ENCODE results near the gene ZNF491.
A peak's percentile ranks its signal among the peaks of the same experiment; 100 is the strongest.

Gene ZNF491

DNA sequence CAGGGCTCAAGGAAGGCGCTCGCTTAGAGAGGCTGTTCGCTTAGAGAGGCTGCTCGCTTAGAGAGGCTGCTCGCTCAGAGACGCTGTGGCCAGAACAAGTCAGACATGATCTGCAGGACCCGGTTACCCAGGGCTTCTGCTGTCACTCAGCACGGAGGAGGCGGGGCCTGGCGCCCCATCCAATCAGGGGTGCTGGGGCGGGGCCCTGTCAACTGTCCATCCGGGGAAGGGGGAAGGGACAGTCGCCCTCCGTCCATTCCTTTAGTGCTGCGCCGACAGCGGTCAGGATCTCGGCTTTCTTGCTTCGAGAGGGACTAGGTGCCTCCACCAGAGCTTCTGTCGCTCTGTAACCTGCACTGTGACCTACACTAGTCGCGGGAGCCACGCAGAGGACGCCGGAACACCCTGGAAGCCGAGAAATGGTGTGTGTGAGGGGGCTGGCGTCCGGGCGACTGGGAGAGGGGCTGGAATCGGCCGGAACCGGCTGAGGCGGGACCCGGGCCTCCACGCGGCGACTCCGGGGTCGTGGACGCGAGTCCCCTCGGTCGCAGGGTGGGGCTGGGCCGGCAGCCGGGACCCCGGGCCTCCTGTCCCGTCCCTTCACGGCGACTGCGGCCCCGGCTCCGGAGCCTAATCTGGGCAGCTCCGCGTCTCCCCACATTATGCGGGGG lies 15.8 kb downstream of the ZNF491 start, which contains the start of gene ZNF440 (continued):
- TF ChIP-seq YY2 (tag by site-specific recombination; IDR thresholded peaks at IDR 0.05), result no peak
- TF ChIP-seq ZNF132 (tag by site-specific recombination; IDR thresholded peaks at IDR 0.05; ENCODE audit: borderline replicate concordance), result no peak
- no peak for TF ChIP-seq ZNF133 (tag by site-specific recombination; IDR thresholded peaks at IDR 0.05)
- TF ChIP-seq IKZF3 (tag by site-specific recombination; IDR thresholded peaks at IDR 0.05), result no peak
- TF ChIP-seq, protein P1, sequence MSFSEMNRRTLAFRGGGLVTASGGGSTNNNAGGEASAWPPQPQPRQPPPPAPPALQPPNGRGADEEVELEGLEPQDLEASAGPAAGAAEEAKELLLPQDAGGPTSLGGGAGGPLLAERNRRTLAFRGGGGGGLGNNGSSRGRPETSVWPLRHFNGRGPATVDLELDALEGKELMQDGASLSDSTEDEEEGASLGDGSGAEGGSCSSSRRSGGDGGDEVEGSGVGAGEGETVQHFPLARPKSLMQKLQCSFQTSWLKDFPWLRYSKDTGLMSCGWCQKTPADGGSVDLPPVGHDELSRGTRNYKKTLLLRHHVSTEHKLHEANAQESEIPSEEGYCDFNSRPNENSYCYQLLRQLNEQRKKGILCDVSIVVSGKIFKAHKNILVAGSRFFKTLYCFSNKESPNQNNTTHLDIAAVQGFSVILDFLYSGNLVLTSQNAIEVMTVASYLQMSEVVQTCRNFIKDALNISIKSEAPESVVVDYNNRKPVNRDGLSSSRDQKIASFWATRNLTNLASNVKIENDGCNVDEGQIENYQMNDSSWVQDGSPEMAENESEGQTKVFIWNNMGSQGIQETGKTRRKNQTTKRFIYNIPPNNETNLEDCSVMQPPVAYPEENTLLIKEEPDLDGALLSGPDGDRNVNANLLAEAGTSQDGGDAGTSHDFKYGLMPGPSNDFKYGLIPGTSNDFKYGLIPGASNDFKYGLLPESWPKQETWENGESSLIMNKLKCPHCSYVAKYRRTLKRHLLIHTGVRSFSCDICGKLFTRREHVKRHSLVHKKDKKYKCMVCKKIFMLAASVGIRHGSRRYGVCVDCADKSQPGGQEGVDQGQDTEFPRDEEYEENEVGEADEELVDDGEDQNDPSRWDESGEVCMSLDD (tag by site-specific recombination; IDR thresholded peaks at IDR 0.05), result peak; percentile 28; the same call in 1 of the 2 replicates
- no peak for TF ChIP-seq ZNF311 (tag by site-specific recombination; IDR thresholded peaks at IDR 0.05; ENCODE audit: borderline replicate concordance)
- no peak for TF ChIP-seq ZFP69B (tag by site-specific recombination; IDR thresholded peaks at IDR 0.05)
- TF ChIP-seq ZNF837 (tag by site-specific recombination; IDR thresholded peaks at IDR 0.05), result no peak
- no peak for TF ChIP-seq EGR2 (tag by site-specific recombination; IDR thresholded peaks at IDR 0.05; ENCODE audit: low read depth)
- TF ChIP-seq ZNF157 (tag by site-specific recombination; IDR thresholded peaks at IDR 0.05), result no peak
- TF ChIP-seq ZNF623 (tag by site-specific recombination; IDR thresholded peaks at IDR 0.05), result no peak
- TF ChIP-seq, protein P2, sequence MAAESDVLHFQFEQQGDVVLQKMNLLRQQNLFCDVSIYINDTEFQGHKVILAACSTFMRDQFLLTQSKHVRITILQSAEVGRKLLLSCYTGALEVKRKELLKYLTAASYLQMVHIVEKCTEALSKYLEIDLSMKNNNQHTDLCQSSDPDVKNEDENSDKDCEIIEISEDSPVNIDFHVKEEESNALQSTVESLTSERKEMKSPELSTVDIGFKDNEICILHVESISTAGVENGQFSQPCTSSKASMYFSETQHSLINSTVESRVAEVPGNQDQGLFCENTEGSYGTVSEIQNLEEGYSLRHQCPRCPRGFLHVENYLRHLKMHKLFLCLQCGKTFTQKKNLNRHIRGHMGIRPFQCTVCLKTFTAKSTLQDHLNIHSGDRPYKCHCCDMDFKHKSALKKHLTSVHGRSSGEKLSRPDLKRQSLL (tag by site-specific recombination; IDR thresholded peaks at IDR 0.05), result no peak
- no peak for TF ChIP-seq ZNF561 (tag by site-specific recombination; IDR thresholded peaks at IDR 0.05; ENCODE audit: borderline replicate concordance)
- TF ChIP-seq ZBTB8A (tag by site-specific recombination; IDR thresholded peaks at IDR 0.05), result no peak
- TF ChIP-seq ZNF76 (tag by site-specific recombination; IDR thresholded peaks at IDR 0.05; ENCODE audit: borderline replicate concordance, low read depth), result peak; percentile 71
- no peak for TF ChIP-seq ZNF112 (tag by site-specific recombination; IDR thresholded peaks at IDR 0.05)
- no peak for TF ChIP-seq ZNF791 (tag by site-specific recombination; IDR thresholded peaks at IDR 0.05)
- TF ChIP-seq ZNF335 (tag by site-specific recombination; conservative IDR thresholded peaks at IDR 0.05), result 0 out of 2 replicates have a peak, but pooled peaks have one; percentile 53
- no peak for TF ChIP-seq SETDB1 (IDR thresholded peaks at IDR 0.05; ENCODE audit: insufficient read length, low read length)
- TF ChIP-seq, protein P3, sequence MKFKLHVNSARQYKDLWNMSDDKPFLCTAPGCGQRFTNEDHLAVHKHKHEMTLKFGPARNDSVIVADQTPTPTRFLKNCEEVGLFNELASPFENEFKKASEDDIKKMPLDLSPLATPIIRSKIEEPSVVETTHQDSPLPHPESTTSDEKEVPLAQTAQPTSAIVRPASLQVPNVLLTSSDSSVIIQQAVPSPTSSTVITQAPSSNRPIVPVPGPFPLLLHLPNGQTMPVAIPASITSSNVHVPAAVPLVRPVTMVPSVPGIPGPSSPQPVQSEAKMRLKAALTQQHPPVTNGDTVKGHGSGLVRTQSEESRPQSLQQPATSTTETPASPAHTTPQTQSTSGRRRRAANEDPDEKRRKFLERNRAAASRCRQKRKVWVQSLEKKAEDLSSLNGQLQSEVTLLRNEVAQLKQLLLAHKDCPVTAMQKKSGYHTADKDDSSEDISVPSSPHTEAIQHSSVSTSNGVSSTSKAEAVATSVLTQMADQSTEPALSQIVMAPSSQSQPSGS (tag by site-specific recombination; IDR thresholded peaks at IDR 0.05; ENCODE audit: low read depth), result no peak
- TF ChIP-seq, protein P4, sequence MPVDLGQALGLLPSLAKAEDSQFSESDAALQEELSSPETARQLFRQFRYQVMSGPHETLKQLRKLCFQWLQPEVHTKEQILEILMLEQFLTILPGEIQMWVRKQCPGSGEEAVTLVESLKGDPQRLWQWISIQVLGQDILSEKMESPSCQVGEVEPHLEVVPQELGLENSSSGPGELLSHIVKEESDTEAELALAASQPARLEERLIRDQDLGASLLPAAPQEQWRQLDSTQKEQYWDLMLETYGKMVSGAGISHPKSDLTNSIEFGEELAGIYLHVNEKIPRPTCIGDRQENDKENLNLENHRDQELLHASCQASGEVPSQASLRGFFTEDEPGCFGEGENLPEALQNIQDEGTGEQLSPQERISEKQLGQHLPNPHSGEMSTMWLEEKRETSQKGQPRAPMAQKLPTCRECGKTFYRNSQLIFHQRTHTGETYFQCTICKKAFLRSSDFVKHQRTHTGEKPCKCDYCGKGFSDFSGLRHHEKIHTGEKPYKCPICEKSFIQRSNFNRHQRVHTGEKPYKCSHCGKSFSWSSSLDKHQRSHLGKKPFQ (tag by site-specific recombination; IDR thresholded peaks at IDR 0.05), result no peak
- TF ChIP-seq ZNF571 (tag by site-specific recombination; IDR thresholded peaks at IDR 0.05), result no peak
- TF ChIP-seq TCF7L2 (IDR thresholded peaks at IDR 0.05; ENCODE audit: borderline replicate concordance, low read depth, low read length), result no peak
- no peak for TF ChIP-seq ZBTB1 (tag by site-specific recombination; IDR thresholded peaks at IDR 0.05)
- TF ChIP-seq, protein P5, sequence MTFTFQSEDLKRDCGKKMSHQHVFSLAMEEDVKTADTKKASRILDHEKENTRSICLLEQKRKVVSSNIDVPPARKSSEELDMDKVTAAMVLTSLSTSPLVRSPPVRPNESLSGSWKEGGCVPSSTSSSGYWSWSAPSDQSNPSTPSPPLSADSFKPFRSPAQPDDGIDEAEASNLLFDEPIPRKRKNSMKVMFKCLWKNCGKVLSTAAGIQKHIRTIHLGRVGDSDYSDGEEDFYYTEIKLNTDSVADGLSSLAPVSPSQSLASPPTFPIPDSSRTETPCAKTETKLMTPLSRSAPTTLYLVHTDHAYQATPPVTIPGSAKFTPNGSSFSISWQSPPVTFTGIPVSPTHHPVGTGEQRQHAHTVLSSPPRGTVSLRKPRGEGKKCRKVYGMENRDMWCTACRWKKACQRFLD (tag by site-specific recombination; IDR thresholded peaks at IDR 0.05), result no peak
- TF ChIP-seq ZBTB48 (tag by site-specific recombination; IDR thresholded peaks at IDR 0.05), result 0 out of 2 replicates have a peak, but pooled peaks have one; percentile 47
- no peak for TF ChIP-seq ZNF549 (tag by site-specific recombination; IDR thresholded peaks at IDR 0.05)
- TF ChIP-seq, protein P6, sequence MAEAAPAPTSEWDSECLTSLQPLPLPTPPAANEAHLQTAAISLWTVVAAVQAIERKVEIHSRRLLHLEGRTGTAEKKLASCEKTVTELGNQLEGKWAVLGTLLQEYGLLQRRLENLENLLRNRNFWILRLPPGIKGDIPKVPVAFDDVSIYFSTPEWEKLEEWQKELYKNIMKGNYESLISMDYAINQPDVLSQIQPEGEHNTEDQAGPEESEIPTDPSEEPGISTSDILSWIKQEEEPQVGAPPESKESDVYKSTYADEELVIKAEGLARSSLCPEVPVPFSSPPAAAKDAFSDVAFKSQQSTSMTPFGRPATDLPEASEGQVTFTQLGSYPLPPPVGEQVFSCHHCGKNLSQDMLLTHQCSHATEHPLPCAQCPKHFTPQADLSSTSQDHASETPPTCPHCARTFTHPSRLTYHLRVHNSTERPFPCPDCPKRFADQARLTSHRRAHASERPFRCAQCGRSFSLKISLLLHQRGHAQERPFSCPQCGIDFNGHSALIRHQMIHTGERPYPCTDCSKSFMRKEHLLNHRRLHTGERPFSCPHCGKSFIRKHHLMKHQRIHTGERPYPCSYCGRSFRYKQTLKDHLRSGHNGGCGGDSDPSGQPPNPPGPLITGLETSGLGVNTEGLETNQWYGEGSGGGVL (tag by site-specific recombination; IDR thresholded peaks at IDR 0.05), result peak; percentile 28; the same call in 1 of the 2 replicates
- 0 out of 2 replicates have a peak, but pooled peaks have one; percentile 42 for TF ChIP-seq ZNF501 (tag by site-specific recombination; IDR thresholded peaks at IDR 0.05)
- TF ChIP-seq TRIM28 (IDR thresholded peaks at IDR 0.05; ENCODE audit: borderline replicate concordance, low read length), result no peak; the same call in 1 of the 2 replicates
- 0 out of 2 replicates have a peak, but pooled peaks have one; percentile 40 for TF ChIP-seq ZNF239 (tag by site-specific recombination; IDR thresholded peaks at IDR 0.05)
- no peak for TF ChIP-seq ZNF621 (tag by site-specific recombination; IDR thresholded peaks at IDR 0.05)
